ENCODE results near the gene CRABP2. TPM values are rescaled to one million over a fixed set of nuclear protein-coding genes. Genes with fewer than 3 reads are reported as not detected.

Gene CRABP2
- total and polyA plus RNA-seq, 11 donors: 0.46 to 11.4 (median 1.4) TPM; not detected in 3

DNA sequence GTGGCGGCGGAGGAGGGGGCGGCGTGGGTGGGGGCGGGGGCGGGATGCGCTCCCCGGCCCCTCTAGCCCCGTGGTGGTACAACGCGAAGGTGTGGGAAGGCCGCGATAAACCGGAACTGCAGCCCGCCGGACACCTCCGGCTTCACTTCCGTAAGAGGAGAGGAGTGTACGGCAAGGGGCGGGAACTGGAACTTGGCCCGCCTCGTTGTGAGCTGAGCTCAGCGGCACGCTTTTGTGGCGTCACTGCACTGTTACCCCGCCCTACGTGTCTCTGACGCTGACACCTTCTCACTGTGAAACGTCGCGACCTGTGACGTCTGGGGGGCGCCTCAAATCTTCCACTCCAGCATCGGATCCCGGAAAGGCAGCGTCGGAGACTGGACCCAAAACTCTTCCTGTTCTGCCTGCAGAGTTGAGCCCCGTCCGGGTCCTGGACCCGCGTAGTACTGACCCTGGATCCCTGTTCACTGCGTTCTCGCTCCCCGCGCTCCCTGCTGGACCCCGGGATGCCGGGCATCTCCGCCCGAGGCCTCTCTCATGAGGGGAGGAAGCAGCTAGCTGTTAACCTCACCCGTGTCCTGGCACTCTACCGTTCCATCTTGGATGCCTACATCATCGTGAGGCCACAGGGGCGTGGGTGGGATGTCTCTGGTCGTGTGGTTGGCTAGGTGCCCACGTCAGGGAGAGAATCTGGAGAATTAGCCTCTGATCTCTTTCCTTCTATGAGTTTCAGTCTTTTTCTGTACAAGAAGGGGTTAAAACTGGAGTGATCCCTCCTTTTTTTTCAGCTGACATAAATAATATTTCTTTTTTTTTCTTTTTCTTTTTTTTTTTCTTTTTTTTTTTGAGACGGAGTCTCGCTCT is 23.4 kb upstream of the CRABP2 start, which contains the start of gene ISG20L2:
Gene ISG20L2, minus strand, starts transcription at position 168 of the 864 bp plus-strand sequence. CDS start 1,114 bp downstream, outside the sequence.
- H3K36me3 ChIP-seq: peaks cover 0 to 45% (median 23%) of the 10 kb centered on the region in 9 donors
- no peaks in the 10 kb centered on the region for H3K9me3 ChIP-seq
- peak within 1 kb of the TSS; percentile 88 to 99 (median 96) for H3K27ac ChIP-seq
- DNase-seq (peak; percentile 96 to 98 (median 97)), ATAC-seq (peak; percentile 88 to 97 (median 96))
- peak within 1 kb of the TSS; percentile 57 to 96 (median 82) for H3K4me3 ChIP-seq
- H3K27me3 ChIP-seq: no peaks in the 10 kb centered on the region
- intact Hi-C loops (cut with DNase I): loop anchor here in 8 of 10 donors (1.0 to 10.0 kb wide), 11 partner anchors 12 to 163 kb away; partner anchors contain the start of genes PRCC (in 7 of the 8), NTRK1 (in 3 of the 8), INSRR (in 2 of the 8) and MRPL24 (in 1 of the 8)
- TF ChIP-seq CTCF (IDR thresholded peaks at IDR 0.05) (no peak), POLR2A (IDR thresholded peaks at IDR 0.05) (peak in 1 of 2 donors; percentile 61)
- H3K4me1 ChIP-seq: peaks cover 22 to 54% (median 36%) of the 10 kb centered on the region in 12 donors
- WGBS, 4 donors: 1 to 6% (median 2%) methylated on average over 19 to 57 of the region's 57 CpGs

DNA sequence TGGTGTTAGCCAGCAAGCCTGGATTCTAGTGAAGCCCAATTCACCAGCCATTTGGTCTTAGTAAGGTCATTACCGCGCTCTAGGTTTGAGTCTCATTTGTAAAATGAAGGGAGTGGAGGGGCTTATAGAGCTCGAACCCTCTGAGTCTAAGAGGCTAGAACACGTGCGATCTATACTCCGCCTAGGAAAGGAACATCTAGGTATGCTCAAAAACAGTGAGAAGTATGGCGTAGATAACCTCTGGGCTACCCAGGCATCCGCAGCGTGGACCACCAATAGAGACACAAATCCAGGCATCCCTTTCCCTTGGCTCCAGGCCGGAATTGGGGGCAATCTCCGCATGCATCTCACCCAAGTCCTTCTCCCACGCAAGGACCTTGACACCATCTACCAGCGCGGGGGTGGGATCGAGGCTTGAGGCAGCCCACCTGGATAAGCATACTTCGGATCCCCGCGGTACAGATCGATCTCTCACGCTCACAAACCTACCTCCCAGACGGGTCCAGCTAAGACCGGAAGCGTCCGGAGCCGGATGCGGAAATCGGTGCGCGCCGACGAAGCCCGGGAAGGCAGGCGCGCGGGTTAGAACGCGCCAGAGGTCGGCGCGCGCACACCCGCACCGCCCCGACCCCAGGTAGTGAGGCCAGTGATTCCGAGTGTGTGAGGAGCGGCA is 22.7 kb upstream of the CRABP2 start, which contains the start of gene METTL25B:
Gene METTL25B, plus strand, starts transcription at position 544 of the 673 bp plus-strand sequence. CDS start 636 bp downstream, outside the sequence.
- Histone ChIP-seq H3K27ac (peak within 1 kb of the TSS; percentile 88 to 99 (median 96)), H3K4me1 (peaks cover 22 to 54% (median 36%) of the 10 kb centered on the region in 12 donors), H3K27me3 (no peaks in the 10 kb centered on the region), H3K36me3 (peaks cover 0 to 45% (median 23%) of the 10 kb centered on the region in 9 donors), H3K9me3 (no peaks in the 10 kb centered on the region), H3K4me3 (peak within 1 kb of the TSS; percentile 57 to 96 (median 82))
- intact Hi-C loops (cut with DNase I): loop anchor here in 8 of 10 donors (1.0 to 10.0 kb wide), 12 partner anchors 13 to 164 kb away; partner anchors contain the start of genes PRCC (in 7 of the 8), NTRK1 (in 3 of the 8), INSRR (in 2 of the 8) and MRPL24 (in 1 of the 8)
- WGBS, 4 donors: 0 to 1% (median 1%) methylated on average over 21 to 46 of the region's 46 CpGs
- TF ChIP-seq CTCF (IDR thresholded peaks at IDR 0.05) (peak in 1 of 12 donors; percentile 1), POLR2A (IDR thresholded peaks at IDR 0.05) (no peak)
- DNase-seq (peak; percentile 81 to 89 (median 83)), ATAC-seq (peak; percentile 44 to 85 (median 76))

DNA sequence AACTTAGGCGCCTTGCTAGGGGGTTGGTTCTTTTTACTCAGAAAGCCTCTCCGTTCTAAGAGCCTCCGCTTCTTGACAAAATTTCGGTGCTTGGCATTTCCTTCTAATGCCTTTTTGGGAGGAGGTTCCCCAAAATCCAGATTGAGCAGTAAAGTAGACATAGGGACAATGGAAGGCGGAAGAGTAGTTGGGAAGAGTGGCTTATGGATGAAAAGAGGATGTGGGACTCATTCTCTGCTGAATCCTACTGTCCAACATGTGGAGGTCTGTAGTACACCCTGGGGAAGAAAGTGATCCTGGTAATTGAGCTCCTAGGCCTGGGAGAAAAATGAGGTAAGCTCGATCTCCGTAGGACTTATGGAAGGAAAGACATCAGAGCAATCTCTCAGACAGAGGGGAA is 22.1 kb upstream of the CRABP2 start:
- 58 to 64% (median 61%) methylated on average over 7 of the region's 7 CpGs for WGBS, 4 donors
- peak overlapping the region in 9 of 12 donors; percentile 88 to 99 (median 96) for H3K27ac ChIP-seq
- no peaks in the 10 kb centered on the region for H3K9me3 ChIP-seq
- ATAC-seq (no peak), DNase-seq (no peak)
- H3K36me3 ChIP-seq: peaks cover 0 to 45% (median 25%) of the 10 kb centered on the region in 9 donors
- intact Hi-C loops (cut with DNase I): loop anchor here in 7 of 10 donors (2.0 to 10.0 kb wide), 8 partner anchors 40 to 165 kb away; partner anchors contain the start of genes NTRK1 (in 3 of the 7), PRCC (in 3 of the 7), INSRR (in 2 of the 7) and PEAR1 (in 1 of the 7)
- peak overlapping the region; percentile 57 to 96 (median 82) for H3K4me3 ChIP-seq
- no peaks in the 10 kb centered on the region for H3K27me3 ChIP-seq
- H3K4me1 ChIP-seq: peaks cover 22 to 54% (median 36%) of the 10 kb centered on the region in 12 donors
- no peak for TF ChIP-seq CTCF (IDR thresholded peaks at IDR 0.05)
- TF ChIP-seq POLR2A (IDR thresholded peaks at IDR 0.05): no peak

All from heart left ventricle (tissue), 16 donors.